ENCODE results near the gene LRP11.
"Not testable (repeated sequence)": the region's sequence is repeated elsewhere in the genome, so short reads cannot be mapped to it uniquely, and the experiment has no call there.

The LRP11 gene

GRCh38 chr6:149867876-149868640 lies 3.9 kb upstream of the LRP11 start:
- DNase-seq: no peak

GRCh38 chr6:149864578-149865535 lies 698 bp upstream of the LRP11 start:
- peak; percentile 8 to 24 for DNase-seq

GRCh38 chr6:149862922-149863697 lies 1.0 kb downstream of the LRP11 start:
- peak; percentile 47 to 59 for DNase-seq

- DNase-seq: not testable (repeated sequence)
Observed at GRCh38 chr6:149862424-149862738, 1.8 kb downstream of the LRP11 start.

GRCh38 chr6:149861603-149862423 lies 2.3 kb downstream of the LRP11 start:
- DNase-seq: no peak

GRCh38 chr6:149860834-149861602 lies 3.1 kb downstream of the LRP11 start:
- DNase-seq: no peak

GRCh38 chr6:149860513-149860833 lies 3.7 kb downstream of the LRP11 start:
- DNase-seq: no peak

- DNase-seq: no peak
Observed at GRCh38 chr6:149859938-149860337, 4.2 kb downstream of the LRP11 start.

GRCh38 chr6:149859368-149859767 lies 4.8 kb downstream of the LRP11 start:
- no peak for DNase-seq

- DNase-seq: no peak
Observed at GRCh38 chr6:149857541-149857940, 6.6 kb downstream of the LRP11 start.

- DNase-seq: no peak
Observed at GRCh38 chr6:149856256-149856994, 7.7 kb downstream of the LRP11 start.

- DNase-seq: no peak
Observed at GRCh38 chr6:149855741-149856140, 8.4 kb downstream of the LRP11 start.

GRCh38 chr6:149855040-149855654 lies 9.0 kb downstream of the LRP11 start:
- DNase-seq: no peak

GRCh38 chr6:149854532-149854931 lies 9.6 kb downstream of the LRP11 start:
- DNase-seq: no peak

- not testable (repeated sequence) for DNase-seq
Observed at GRCh38 chr6:149854017-149854416, 10.1 kb downstream of the LRP11 start.

- no peak for DNase-seq
Observed at GRCh38 chr6:149852881-149853280, 11.3 kb downstream of the LRP11 start.

- no peak for DNase-seq
Observed at GRCh38 chr6:149852180-149852579, 12.0 kb downstream of the LRP11 start.

- no peak for DNase-seq
Observed at GRCh38 chr6:149851461-149852110, 12.6 kb downstream of the LRP11 start.

- DNase-seq: not testable (repeated sequence)
Observed at GRCh38 chr6:149848343-149848742, 15.8 kb downstream of the LRP11 start.

GRCh38 chr6:149847939-149848267 lies 16.3 kb downstream of the LRP11 start:
- DNase-seq: no peak

Data from activated CD4-positive, alpha-beta T cell treated with anti-CD3 and anti-CD28 coated beads, Interleukin-2, amount 50 U/mL, for 48 hours (primary cell).